NCI-H1105 treated with DMSO at 0.1 percent for 48 hours (cell line): Measurements from ENCODE around the gene EEFSEC.

Experiments
- DNase-seq: peaks from one replicate; lab custom pipeline; 2025; lab: John Stamatoyannopoulos, UW

Gene EEFSEC

GRCh38 chr3:128369121-128369703 lies 215.9 kb downstream of the EEFSEC start:
- no peak for DNase-seq

DNA sequence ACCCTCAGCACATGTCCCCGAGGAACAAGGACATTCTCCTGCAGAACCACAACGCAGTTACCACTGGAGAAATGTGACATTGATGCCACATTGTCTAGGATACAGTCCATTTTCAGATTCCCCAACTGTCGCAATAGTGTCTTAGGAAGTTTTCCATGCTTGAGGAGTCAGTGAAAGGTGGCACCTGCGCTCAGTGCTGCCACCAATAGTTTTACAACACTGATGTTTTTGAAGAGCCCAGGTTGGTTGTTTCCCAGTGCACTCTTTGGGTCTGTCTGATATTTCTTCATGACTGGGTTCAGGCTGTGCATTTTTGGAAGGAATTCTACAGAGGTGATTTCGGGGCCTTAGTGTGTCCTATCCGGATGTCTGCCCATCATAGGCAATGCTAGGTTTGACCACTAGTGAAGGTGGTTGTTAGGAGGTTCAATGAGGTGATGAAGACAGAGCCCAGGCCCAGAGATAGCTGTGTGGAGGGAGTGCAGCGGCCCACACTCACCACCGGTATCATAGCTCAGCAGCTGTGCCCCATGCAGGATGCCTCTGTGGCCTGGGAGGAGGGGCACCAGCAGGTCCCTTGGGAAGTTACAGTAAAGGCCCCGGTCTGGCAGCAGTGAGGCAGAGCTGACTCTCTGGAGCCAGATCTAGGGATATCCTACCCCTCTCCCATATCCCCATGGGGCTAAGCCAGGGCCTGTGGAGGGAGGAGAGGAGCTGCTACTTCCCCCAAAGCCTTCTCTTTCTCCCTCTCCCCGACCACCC lies 216.8 kb downstream of the EEFSEC start:
- no peak for DNase-seq

DNA sequence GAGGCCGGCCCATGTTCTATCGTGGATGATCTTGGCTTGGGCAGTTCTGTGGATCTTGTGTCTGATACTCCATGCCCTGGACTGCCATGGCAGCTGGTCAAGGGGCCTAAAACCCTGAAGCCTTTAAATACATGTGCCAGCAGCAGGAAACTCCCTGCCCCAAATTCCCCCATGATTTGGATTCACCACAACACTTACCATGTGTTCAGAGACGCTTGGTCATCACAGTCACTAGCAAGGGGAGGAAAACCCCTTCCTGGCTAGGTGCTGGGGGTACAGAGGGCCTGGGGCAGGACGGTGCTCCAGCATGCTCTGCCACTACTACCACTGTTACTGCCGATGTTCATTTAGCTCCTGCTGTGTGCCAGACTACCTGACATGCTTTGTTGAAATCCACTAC lies 219.0 kb downstream of the EEFSEC start:
- no peak for DNase-seq

GRCh38 chr3:128372707-128373533 lies 219.6 kb downstream of the EEFSEC start:
- DNase-seq: no peak

- DNase-seq: no peak
Observed at GRCh38 chr3:128374746-128375445, 221.6 kb downstream of the EEFSEC start.

GRCh38 chr3:128376516-128376915 lies 223.2 kb downstream of the EEFSEC start:
- DNase-seq: no peak

- no peak for DNase-seq
Observed at GRCh38 chr3:128378631-128379347, 225.5 kb downstream of the EEFSEC start.

- no peak for DNase-seq
Observed at GRCh38 chr3:128379367-128380160, 226.3 kb downstream of the EEFSEC start.

- no peak for DNase-seq
Observed at GRCh38 chr3:128380295-128380694, 227.0 kb downstream of the EEFSEC start.

GRCh38 chr3:128380719-128381118 lies 227.4 kb downstream of the EEFSEC start:
- DNase-seq: no peak

- DNase-seq: no peak
Observed at GRCh38 chr3:128381609-128382008, 228.3 kb downstream of the EEFSEC start.

- DNase-seq: no peak
Observed at GRCh38 chr3:128382221-128382807, 229.0 kb downstream of the EEFSEC start.

- DNase-seq: peak; percentile 78
Observed at GRCh38 chr3:128383316-128384235, 230.3 kb downstream of the EEFSEC start.

DNA sequence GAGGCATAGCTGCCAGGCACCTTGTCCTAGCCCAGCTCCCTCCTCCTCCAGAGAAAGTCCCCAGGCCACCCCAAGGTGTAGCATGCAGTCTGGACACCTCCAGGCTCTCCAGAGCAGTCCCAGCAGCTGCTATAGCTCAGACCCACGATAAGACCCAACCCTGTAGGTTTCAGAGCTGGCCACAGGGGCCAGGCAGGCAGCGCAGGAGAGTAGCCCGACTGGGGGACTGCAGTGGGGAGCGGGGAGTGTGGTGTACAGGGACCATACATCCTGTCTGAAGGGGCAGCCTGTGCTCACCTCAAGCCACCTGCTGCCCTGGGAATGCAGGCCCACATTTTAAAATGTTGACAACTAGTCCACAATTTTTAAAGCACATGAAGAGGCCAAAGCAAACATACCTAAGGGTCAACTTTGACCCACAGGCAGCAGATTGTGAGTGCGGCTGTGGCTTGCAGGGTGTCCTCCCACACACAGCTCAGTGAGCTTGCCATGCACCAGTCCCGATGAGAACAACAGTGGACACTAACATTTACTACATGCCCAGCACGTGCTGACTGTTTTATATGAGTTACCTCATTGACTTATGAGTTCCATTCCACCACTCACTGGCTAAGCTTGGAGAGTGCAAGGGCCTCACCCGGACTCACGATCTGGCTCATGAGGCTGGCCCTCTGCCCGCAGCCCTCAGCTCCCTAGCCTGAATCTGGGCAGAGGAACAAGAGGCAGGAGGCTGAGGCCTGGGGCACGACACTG lies 232.0 kb downstream of the EEFSEC start:
- no peak for DNase-seq

DNA sequence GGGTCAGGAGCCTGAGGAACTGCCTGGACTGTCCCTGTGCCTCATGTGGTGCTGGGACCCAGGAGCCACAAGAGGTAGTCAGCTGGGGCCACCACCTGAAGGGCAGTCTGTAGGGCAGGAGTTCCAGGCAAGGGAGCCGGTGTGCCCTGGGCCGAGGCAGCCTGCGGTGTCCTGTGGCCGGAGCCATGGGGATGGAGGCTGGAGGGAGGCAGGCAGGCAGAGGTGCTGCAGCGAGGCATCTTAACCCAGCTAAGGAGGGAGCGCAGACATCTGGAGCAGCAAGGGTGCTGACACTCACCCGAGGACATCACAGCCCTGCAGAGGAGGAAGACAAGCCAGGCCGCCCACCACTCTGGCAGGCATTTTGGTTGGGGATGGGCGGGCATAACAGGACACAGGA lies 235.7 kb downstream of the EEFSEC start:
- no peak for DNase-seq

DNA sequence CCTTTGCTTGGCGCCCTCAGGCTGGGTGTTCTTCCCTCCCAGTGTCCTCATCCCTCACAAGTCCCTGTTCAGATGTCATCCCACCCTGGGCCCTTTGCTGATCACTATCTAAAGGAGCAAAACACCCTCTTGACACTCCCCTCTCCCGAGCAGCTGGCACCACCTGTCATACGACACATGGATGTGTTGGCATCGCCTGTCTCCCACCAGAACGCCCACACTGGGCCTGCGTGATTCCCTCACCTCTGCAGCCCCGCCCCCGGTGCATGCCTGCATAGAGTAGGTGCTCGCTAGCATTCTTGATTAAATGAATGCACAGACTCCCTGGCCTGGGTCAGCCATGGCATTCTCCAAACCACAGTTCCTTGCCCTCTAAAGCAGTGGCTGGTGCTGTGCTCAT lies 237.6 kb downstream of the EEFSEC start:
- no peak for DNase-seq

GRCh38 chr3:128392021-128392420 lies 238.7 kb downstream of the EEFSEC start:
- no peak for DNase-seq

GRCh38 chr3:128392818-128393544 lies 239.7 kb downstream of the EEFSEC start:
- DNase-seq: no peak
